GM18909 (cell line): ENCODE measurements around the gene MBD4.

Source experiments
- ATAC-seq: cut with Tn5 transposase; IDR thresholded peaks from one replicate; pipeline ENCODE4 v1.9.1; 2021; ENCODE audit warnings: mild to moderate bottlenecking; ENCODE audit not compliant: unreplicated experiment, poor library complexity

Gene MBD4

DNA sequence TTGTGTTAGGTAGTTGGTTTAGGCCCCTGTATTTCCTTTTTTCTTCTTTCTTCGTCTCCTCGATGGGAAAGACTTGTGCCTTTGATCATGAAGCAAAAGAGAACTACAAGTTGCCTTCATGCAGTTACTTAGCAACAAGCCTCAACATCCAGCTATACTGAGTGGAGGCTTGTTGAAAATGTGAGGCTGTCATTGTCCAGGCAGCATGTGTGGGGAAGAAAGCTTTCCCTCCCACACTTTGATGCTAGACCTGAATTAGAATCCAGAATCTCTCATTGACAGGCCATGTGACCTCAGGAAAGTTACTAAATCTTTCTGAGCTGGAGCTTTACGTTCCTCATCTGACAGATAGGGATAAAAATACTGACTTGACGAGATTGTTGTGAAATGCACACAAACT lies 24.0 kb upstream of the MBD4 start:
- no peak for ATAC-seq

GRCh38 chr3:129463094-129463493 lies 23.3 kb upstream of the MBD4 start:
- ATAC-seq = no peak

DNA sequence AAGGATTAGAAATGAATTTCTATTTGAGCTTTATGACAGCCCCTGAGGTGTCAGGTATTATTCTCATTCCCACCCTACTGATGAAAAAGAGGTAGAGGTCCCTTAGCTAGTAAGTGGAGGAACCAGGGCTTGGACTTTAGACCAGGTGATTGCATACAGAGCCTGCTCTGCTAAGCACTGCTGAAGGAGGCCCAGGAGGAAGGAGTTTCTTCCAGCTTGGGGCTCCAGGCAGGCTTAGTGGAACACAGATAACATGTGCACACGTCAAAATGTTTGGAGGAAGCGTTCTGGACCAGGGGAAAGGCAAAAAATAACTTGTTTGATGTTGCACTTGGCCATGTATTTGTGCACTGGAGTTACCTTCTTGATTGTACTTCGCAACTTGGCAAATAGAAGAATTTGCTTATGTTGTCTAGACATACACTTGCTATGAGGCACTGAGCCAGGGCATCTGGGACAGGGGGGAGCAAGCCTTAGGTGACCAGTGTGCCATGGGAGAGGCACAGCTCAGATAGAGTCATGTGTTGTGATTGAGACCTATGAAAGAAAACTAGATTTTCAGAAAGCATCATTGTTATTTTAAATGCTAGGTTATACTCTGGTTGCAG lies 22.7 kb upstream of the MBD4 start:
- no peak for ATAC-seq

DNA sequence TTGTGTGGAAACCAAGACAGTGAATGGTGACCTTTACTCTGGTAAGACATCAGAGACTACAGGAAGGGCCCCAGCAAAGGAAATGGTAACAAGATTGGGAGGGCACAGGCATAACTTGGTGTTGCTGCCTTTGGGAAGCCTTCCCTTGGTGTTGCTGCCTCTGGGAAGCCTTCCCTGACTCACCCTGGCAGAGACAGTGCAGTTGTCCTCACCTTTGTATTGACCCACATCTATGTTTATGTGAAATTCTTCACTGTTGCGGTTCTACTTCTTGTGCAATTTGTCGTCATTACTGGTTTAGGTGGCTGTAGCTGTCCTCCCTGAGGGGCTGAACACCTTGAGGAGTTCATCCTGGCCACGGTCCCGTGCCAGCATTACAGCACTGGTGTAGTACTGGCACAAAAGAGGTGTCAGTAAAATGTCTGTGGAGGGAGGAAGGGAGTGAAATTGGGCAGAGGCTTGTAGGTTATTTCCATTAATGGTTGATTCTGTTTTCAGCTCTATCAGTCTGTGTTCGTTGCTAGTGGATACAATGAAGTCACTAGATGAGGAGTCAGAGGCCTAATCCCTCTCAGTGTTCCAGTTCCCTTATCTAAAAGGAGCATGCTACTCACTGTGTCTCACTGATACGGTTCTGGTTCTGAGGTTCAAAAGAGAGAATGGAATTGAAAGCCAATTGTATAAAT lies 21.9 kb upstream of the MBD4 start:
- ATAC-seq = no peak

DNA sequence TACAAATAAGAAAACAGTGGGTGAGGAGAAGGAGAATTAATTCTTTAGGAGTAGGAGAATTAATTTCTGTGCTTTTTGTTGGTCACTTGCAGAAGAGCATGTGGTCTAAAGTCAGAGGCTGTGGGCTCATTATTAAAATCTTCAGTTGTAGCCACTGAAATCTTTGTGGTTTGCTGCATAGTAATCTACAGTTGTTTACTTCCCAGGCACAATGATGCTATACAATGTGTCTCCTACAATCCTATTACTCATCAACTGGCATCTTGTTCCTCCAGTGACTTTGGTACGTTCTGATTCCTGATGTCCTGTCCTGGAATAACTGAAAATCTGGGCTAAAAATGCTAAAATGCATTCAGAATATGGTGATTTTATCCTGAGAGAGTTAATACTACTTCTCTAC lies 21.3 kb upstream of the MBD4 start:
- ATAC-seq = no peak

GRCh38 chr3:129460572-129460971 lies 20.8 kb upstream of the MBD4 start:
- ATAC-seq = no peak

DNA sequence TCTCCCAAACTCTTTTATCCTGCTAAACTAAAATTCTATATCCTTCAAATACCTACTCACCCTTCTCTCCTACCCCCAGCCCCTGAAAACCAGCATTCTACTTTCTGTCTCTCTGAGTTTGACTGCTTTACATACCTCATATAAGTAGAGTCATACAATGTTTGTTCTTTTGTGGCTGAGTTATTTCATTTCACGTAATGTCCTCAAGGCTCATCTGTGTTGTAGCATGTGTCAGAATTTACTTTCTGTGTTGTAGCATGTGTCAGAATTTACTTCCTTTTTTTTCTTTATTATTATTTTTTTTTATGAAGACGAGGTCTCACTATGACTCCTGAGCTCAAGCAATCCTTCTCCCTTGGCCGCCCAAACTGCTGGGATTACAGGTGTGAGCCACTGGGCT lies 20.4 kb upstream of the MBD4 start:
- ATAC-seq = no peak

DNA sequence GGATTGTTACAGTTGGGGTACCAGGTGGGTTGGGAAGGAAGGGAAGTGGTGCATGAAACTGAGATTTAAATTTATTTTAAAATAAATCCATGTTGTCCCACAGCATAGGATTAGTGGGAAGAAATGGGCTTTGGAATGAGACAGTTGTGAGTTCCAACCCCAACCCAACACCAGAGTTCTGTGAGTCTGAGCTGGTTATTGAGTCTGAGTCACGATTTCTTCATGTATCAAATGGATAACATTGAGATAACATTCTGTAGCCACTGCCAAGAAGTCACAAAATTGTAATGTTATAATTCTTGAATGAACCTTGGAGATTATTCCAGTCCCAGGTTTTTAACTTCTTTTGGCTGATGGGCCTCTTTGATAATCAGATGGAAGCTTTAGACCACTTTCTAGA lies 14.0 kb upstream of the MBD4 start:
- no peak for ATAC-seq

GRCh38 chr3:129449279-129450115 lies 9.7 kb upstream of the MBD4 start:
- ATAC-seq = no peak

GRCh38 chr3:129448186-129448895 lies 8.6 kb upstream of the MBD4 start:
- no peak for ATAC-seq

DNA sequence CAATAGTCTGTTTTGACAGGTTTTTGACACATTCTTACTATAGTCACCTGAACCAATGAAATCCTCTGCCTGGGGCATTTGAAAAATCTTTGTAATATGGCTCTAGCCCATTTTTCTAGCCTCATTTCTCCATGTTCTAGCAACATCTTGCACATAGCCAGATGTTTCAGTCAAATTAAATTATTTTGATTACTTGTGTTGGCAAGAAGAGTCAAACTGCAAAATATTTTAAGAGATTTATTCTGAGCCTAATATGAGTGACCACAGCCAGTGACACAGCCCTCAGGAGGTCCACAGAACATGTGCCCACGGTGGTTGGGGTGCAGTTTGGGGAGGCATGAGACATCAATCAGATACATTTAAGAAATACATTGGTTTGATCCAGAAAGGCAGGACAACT lies 7.2 kb upstream of the MBD4 start:
- ATAC-seq = no peak

DNA sequence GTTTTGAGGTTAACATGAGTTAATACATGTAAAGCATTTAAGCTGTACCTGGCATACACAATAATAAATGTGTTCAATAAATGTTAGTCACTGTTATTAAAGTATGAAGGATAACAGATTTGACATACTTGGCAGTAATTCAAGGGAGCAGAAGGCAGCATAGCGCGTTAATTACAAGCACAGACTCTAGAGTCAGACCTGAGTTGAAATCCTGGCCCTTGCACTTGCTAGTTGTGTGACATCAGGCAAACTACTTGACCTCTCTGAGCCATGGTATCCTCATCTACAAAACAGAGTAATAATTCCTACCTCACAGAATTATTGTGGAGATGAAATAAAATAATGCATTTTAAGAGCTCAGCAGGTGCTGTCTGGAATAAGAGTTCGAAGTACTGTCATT lies 5.7 kb upstream of the MBD4 start:
- ATAC-seq = no peak

DNA sequence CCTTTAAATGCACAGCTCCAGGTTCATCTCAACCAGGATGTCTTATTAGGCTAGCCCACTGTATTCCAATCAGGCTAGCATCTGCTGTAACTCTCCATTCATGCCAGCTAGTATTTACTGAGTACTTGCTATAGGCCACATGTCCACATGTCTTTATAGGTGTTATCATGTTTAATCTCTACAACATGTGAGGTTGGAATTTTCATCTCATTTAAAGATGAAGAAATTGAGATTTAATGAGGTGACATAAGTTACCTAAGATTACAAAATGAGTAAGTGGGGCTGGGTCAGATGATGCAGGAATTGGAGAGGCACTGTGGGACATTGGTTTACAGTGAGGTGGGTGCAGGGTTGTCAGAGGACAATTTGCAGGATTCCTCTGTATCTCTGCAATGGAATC lies 3.2 kb upstream of the MBD4 start:
- ATAC-seq = no peak

- ATAC-seq = no peak
Observed at GRCh38 chr3:129442486-129442885, 2.7 kb upstream of the MBD4 start.

DNA sequence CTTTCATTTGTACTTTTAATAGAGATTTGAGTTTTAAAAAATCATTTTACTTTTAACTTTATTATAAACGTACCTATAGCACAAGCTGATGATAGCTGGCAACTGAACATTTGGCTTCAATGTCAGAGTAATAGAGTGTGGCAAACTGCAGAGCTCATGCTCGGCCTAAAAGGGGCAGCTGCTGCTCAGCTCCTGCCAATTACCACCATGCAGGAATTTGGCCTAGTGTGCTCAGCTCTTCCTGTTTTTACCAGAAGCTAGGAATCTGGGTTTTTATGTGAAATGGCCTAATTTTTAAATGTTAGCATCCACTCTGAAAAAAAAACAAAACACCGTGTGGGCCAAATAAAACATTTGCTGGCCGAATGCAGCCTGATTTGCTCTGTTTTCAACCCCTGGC lies 2.0 kb upstream of the MBD4 start:
- ATAC-seq = no peak

DNA sequence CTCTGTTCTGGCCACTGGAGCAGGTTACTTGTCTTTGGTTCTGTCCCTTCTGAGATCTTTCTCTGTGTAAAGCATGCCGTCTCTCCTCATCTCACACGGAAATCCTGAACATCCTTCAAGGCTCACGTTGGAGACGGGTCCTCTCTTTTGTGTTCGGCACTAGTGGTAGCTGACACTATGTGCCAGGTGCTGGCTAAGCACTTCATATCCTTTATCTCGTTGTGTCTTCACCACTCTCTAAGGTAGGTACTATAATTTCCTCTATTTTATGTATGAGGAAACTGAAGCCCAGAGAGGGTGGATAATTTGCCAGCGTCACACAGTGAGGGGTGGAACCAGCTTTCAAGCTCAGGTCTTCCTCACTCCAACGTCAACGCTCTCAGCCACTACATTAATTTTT lies 1.5 kb upstream of the MBD4 start:
- ATAC-seq = no peak

DNA sequence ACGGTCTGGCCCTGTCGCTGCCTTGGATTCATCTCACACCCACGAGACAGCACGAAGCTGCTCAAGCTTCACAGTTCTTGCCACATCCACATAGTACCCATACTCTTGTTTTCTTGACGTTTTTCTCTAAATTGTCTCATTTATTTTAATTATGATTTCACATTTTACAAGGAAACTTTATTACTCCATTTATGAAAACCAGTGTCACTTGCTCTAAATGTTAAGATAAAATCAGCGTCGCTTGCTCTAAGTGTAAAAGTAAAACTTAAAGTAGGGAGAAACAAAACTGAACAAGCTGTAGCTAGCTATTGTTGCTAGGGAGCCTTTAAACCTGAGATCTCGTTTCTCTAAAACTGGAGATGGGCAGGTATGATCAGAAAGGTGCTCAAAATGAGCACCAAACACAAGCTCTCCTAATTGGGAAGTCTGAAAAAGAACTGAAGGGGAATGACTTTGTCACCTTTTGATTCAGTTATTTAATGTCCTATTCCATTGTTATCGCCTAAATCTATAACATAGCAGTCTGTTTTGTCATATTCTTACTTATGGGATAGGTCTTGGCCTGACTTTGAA lies 956 bp upstream of the MBD4 start:
- no peak for ATAC-seq

- ATAC-seq = peak; percentile 14
Observed at GRCh38 chr3:129439226-129439816, 427 bp downstream of the MBD4 start.

GRCh38 chr3:129435367-129435766 lies 4.4 kb downstream of the MBD4 start:
- no peak for ATAC-seq

DNA sequence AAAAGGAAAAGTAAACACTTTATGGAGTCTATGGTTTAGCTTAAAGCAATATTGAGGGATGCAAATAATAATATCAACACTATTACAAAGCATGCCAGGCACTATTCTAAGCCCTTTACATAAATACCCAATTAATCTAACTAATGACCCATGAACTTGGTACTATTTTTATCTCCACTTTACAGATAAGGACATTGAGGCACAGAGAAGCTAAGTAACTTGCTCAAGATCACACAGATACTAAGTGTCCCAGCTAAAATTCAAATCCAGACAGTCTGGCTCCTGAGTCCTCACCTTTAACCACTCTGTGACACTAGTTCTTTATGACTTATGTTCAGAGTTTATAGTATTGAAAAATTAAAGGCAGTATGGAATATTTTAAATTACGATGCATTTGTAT lies 5.6 kb downstream of the MBD4 start:
- ATAC-seq = no peak
